ENCODE data around the gene MLC1.

Gene MLC1

GRCh38 chr22:50032109-50032871 is 52.9 kb downstream of the MLC1 start:
- H3K27ac ChIP-seq: no peak overlapping the region
- TF ChIP-seq ZFX (IDR thresholded peaks at IDR 0.05; ENCODE audit: borderline replicate concordance): no peak
- TF ChIP-seq CTCF (IDR thresholded peaks at IDR 0.05): no peak

GRCh38 chr22:50031189-50032091 is 53.8 kb downstream of the MLC1 start:
- no peak for TF ChIP-seq ZFX (IDR thresholded peaks at IDR 0.05; ENCODE audit: borderline replicate concordance)
- TF ChIP-seq CTCF (IDR thresholded peaks at IDR 0.05): no peak
- H3K27ac ChIP-seq: no peak overlapping the region

DNA sequence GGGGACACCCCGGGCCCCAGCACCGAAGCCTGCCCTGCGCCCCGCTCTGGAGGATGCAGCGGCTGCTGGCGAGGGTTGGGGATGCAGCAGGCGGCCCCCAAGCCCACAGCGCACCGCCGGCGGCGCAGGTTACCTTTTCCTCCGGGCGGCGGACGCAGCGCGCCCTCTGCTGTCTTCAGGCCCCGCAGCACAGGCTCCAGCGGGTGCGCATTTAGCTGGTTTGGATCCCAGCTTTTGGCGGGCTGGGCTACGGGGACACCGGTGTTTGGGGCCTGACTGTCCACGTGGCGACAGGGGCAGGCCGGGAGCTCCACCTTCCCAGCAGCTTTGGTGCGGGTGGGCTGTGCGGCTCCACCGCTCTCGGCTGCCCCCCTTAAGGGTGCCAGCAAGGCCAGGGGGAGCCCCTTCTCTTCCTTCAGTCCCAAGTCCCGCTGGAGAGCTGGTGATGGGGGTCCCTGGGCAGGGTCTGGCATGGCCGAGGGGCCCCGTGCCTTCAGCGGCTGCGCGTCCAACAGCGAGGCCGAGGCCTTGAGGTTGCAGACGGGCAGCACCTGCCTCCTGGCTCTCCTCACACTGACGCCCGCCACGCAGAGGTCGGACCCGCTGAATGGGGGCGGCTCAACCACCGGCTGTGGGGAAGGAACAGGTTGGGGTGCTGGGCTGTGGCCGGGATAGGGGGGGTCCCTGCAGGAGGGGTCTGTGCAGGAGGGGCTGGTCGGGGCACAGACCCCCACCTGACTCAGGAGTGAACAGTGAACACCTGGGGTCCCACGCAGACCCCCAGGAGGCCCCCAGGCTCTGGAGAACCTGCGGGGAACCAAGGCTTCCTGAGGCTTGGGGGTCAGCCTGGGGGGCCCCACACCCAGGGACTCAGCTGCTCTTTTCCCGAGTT is 54.7 kb downstream of the MLC1 start:
- peak overlapping the region; percentile 64 for H3K27ac ChIP-seq

DNA sequence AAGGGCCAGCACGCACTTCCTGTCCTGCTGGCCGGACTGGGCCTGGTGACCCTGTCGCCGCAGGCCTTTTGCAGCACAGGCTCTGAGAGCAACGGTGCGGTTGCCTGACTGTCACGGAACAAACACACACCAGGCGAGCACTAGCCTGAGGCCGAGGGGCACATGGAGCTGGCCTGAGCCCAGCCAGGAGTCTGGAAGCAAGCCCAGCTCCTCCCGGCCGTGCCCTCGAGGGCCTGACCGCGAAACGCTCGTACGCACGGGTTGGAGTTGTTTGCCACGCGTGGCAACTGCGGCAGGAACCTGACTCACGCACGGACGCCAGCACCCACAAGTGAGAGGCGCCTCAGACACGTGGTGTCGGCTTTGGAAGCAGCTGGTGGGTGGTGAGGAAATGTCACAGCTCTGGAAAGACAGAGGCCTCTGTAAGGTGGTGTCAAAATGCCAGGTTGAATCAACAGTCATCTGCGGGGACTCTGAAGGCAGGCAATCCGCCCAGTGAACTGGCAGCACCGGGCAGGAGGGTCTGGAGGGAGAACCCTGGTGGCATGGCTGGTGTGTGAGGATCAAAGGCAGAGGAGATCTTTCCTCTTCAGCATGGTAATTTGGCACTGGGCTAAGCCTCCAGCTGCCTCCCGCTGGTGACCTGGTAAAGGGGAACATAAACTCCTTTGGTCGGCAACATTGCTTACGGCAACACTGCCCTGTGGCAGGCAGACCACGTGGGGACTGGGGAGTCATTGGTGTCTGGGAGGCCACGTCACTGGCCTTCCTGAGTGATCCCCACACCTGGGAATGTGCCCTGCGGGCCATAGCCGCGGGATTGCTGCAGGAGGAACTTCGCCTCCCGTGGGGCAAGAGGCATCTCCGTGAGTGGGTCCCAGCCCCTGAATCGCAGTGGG is 57.3 kb downstream of the MLC1 start:
- H3K27ac ChIP-seq: peak overlapping the region; percentile 88
- TF ChIP-seq ZFX (IDR thresholded peaks at IDR 0.05; ENCODE audit: borderline replicate concordance): no peak
- TF ChIP-seq CTCF (IDR thresholded peaks at IDR 0.05): 0 out of 2 replicates have a peak, but pooled peaks have one; percentile 10

More for the DNA sequence above, 54.7 kb downstream of the MLC1 start:
- TF ChIP-seq ZFX (IDR thresholded peaks at IDR 0.05; ENCODE audit: borderline replicate concordance) (no peak), CTCF (IDR thresholded peaks at IDR 0.05) (peak; percentile 97)

- TF ChIP-seq CTCF (IDR thresholded peaks at IDR 0.05): no peak
- no peak for TF ChIP-seq ZFX (IDR thresholded peaks at IDR 0.05; ENCODE audit: borderline replicate concordance)
- H3K27ac ChIP-seq: no peak overlapping the region
Observed at GRCh38 chr22:50025993-50026392, 59.2 kb downstream of the MLC1 start.

- no peak for TF ChIP-seq CTCF (IDR thresholded peaks at IDR 0.05)
- TF ChIP-seq ZFX (IDR thresholded peaks at IDR 0.05; ENCODE audit: borderline replicate concordance): no peak
- no peak overlapping the region for H3K27ac ChIP-seq
Observed at GRCh38 chr22:50022171-50022819, 62.9 kb downstream of the MLC1 start.
